ENCODE results near the gene NEK6. TPM values are rescaled to one million over a fixed set of nuclear protein-coding genes. Genes with fewer than 3 reads are reported as not detected.
A peak's percentile ranks its signal among the peaks of the same experiment; 100 is the strongest.

Gene NEK6
- 33.7 and 38.7 TPM in 2 replicates for polyA plus RNA-seq (2011; rRNA removed)
- 52.0 and 59.5 TPM in 2 replicates for polyA plus RNA-seq (2012; cell fraction: cytosol; rRNA removed)
- polyA plus RNA-seq (2012; cell fraction: nucleus; rRNA removed) = 64.3 and 69.2 TPM in 2 replicates
- polyA plus RNA-seq (2017; fragmentation: RNase III; extraction: RNeasy Plus Mini Kit Qiagen cat#74134 plus additional on column Dnase treatment) = 26.1 to 38.6 TPM (median 29.8 TPM) in 3 replicates
- 49.7 and 58.1 TPM in 2 replicates for polyA minus RNA-seq (2011; rRNA and poly(A)+ RNA removed)

DNA sequence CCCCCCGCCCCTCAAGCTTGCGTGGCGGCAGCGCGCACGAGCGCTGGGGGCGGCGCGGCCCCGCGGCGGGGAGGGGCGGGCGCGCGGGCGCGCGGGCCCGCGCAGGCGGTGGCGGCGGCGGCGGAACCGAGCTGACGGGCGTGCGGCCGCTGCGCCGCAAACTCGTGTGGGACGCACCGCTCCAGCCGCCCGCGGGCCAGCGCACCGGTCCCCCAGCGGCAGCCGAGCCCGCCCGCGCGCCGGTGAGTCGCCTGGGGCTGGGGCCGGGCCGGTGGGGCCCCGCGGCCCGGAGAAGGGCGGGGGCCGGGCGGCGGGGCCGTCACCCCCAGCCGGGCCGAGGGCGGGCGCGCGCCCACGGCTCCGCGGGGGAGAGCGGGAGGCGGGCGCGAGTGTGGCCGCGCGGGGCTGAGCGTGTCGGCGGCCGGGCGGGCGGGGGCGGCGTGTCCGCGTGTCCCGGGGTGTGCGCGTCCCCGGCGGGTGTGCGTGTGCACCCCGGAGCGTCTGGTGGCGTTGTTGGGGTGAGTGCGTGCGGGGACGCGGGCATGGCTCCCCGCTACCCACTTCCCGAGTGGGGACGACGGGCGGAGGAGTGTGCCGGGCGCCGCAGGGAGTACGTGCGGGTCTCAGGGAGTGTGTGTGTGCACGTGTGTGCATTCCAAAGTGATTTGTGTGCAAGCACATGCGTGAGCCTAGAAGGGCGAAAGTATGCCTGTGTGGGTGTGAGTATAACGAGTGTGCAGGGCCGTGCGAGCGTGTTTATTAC is at the start of gene NEK6:
Gene NEK6 (plus strand): TSS at position 106 of the 763 bp plus-strand sequence. CDS start 44,016 bp downstream, outside the sequence.
- 0% methylated on average over 11 of the region's 116 CpGs for WGBS (ENCODE audit: missing lambda C conversion rate)
- ATAC-seq = peak; percentile 10 to 27; a peak in 5 of 6 replicates
- POLR2A ChIA-PET = no interaction called here

DNA sequence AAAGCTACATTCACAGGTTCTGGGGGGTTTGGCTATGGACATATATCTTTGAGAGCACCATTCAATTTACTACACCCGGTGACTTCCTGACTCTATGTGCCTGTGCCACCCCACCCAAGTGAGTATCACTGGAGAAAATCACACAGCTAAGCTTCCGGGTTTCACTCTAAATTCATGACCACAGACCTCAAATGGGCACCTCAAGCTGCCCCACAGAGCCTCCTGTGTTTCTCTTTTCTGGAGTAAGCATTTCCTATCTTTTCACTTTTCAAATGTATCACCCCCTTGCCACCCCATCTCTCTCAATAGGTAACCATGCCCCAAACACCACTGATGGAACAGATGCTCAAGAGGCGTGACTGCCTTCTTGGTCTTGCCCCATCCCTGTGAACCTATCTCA is 49.2 kb upstream of the NEK6 start:
- Histone ChIP-seq H3K4me1 (no peaks in the 10 kb centered on the region), H3K4me2 (no peak overlapping the region), H3K27ac (no peak overlapping the region), H3K9me3 (no peaks in the 10 kb centered on the region), H3K4me3 (no peak overlapping the region)
- WGBS (ENCODE audit: missing lambda C conversion rate) = 92% methylated on average over 3 of the region's 3 CpGs
- FAIRE-seq (no peak), DNase-seq (ENCODE audit: low read depth in 1 of 2, low spot score in 1 of 2) (no peak), ATAC-seq (no peak)
- TF ChIP-seq, protein P1, sequence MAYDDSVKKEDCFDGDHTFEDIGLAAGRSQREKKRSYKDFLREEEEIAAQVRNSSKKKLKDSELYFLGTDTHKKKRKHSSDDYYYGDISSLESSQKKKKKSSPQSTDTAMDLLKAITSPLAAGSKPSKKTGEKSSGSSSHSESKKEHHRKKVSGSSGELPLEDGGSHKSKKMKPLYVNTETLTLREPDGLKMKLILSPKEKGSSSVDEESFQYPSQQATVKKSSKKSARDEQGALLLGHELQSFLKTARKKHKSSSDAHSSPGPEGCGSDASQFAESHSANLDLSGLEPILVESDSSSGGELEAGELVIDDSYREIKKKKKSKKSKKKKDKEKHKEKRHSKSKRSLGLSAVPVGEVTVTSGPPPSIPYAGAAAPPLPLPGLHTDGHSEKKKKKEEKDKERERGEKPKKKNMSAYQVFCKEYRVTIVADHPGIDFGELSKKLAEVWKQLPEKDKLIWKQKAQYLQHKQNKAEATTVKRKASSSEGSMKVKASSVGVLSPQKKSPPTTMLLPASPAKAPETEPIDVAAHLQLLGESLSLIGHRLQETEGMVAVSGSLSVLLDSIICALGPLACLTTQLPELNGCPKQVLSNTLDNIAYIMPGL (CRISPR knock-in tag; IDR thresholded peaks at IDR 0.05; ENCODE audit: borderline replicate concordance) = no peak
- no peak for TF ChIP-seq EHF (CRISPR knock-in tag; IDR thresholded peaks at IDR 0.05)
- no peak for TF ChIP-seq POLR2AphosphoS2 (conservative IDR thresholded peaks at IDR 0.05; ENCODE audit: low read length)
- TF ChIP-seq JUNB (IDR thresholded peaks at IDR 0.05) = no peak
- no peak for TF ChIP-seq TFCP2L1 (CRISPR knock-in tag; IDR thresholded peaks at IDR 0.05)
- TF ChIP-seq POLR2A (IDR thresholded peaks at IDR 0.05; ENCODE audit: low read length) = no peak
- TF ChIP-seq RAD21 (conservative IDR thresholded peaks at IDR 0.05 in 1 of 2, IDR thresholded peaks at IDR 0.05 in 1 of 2) = no peak
- no peak for TF ChIP-seq BHLHE40 (IDR thresholded peaks at IDR 0.05; ENCODE audit: low read depth, low read length)
- TF ChIP-seq, protein P2, sequence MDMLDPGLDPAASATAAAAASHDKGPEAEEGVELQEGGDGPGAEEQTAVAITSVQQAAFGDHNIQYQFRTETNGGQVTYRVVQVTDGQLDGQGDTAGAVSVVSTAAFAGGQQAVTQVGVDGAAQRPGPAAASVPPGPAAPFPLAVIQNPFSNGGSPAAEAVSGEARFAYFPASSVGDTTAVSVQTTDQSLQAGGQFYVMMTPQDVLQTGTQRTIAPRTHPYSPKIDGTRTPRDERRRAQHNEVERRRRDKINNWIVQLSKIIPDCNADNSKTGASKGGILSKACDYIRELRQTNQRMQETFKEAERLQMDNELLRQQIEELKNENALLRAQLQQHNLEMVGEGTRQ (IDR thresholded peaks at IDR 0.05) = no peak
- no peak for TF ChIP-seq CHD4 (IDR thresholded peaks at IDR 0.05; ENCODE audit: borderline replicate concordance)
- no peak for TF ChIP-seq HOXB5 (CRISPR knock-in tag; IDR thresholded peaks at IDR 0.05)
- no peak for TF ChIP-seq CHD2 (IDR thresholded peaks at IDR 0.05; ENCODE audit: low read length, partially characterized antibody)
- no peak for TF ChIP-seq ZFP36 (IDR thresholded peaks at IDR 0.05; ENCODE audit: borderline replicate concordance, partially characterized antibody)
- TF ChIP-seq, protein P3, sequence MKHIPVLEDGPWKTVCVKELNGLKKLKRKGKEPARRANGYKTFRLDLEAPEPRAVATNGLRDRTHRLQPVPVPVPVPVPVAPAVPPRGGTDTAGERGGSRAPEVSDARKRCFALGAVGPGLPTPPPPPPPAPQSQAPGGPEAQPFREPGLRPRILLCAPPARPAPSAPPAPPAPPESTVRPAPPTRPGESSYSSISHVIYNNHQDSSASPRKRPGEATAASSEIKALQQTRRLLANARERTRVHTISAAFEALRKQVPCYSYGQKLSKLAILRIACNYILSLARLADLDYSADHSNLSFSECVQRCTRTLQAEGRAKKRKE (CRISPR knock-in tag; IDR thresholded peaks at IDR 0.05; ENCODE audit: low read depth) = no peak
- TF ChIP-seq CBX2 (IDR thresholded peaks at IDR 0.05; ENCODE audit: borderline replicate concordance, low read depth) = no peak
- no peak for TF ChIP-seq NR3C1 (IDR thresholded peaks at IDR 0.05)
- ChIA-PET CTCF (interaction anchor here (1.4 kb wide), 1 partner anchor 82 kb away, joined by 4 read pairs; no protein-coding TSS in a partner anchor), POLR2A (no interaction called here)

More for the DNA sequence above, at the start of gene NEK6:
- peak within 1 kb of the TSS; percentile 84 to 100 for H3K27ac ChIP-seq
- TF ChIP-seq BHLHE40 (IDR thresholded peaks at IDR 0.05; ENCODE audit: low read depth, low read length) (0 out of 2 replicates have a peak, but pooled peaks have one; percentile 32), POLR2A (IDR thresholded peaks at IDR 0.05; ENCODE audit: low read length) (peak; percentile 35), RNF2 (IDR thresholded peaks at IDR 0.05; ENCODE audit: borderline replicate concordance, low read depth) (no peak), FOSB (CRISPR knock-in tag; IDR thresholded peaks at IDR 0.05) (no peak), RAD21 (conservative IDR thresholded peaks at IDR 0.05 in 1 of 2, IDR thresholded peaks at IDR 0.05 in 1 of 2) (no peak), NFE2L2 (conservative IDR thresholded peaks at IDR 0.05; ENCODE audit: low read length) (no peak), POLR2AphosphoS2 (conservative IDR thresholded peaks at IDR 0.05; ENCODE audit: low read length) (no peak), FOSL2 (IDR thresholded peaks at IDR 0.05) (no peak), FOSL2 (CRISPR knock-in tag; IDR thresholded peaks at IDR 0.05) (peak; percentile 27; the same call in 1 of the 2 replicates), CBX2 (IDR thresholded peaks at IDR 0.05; ENCODE audit: borderline replicate concordance, low read depth) (no peak)
- TF ChIP-seq, protein P3 (CRISPR knock-in tag; IDR thresholded peaks at IDR 0.05; ENCODE audit: low read depth) = no peak
- TF ChIP-seq, protein P4, sequence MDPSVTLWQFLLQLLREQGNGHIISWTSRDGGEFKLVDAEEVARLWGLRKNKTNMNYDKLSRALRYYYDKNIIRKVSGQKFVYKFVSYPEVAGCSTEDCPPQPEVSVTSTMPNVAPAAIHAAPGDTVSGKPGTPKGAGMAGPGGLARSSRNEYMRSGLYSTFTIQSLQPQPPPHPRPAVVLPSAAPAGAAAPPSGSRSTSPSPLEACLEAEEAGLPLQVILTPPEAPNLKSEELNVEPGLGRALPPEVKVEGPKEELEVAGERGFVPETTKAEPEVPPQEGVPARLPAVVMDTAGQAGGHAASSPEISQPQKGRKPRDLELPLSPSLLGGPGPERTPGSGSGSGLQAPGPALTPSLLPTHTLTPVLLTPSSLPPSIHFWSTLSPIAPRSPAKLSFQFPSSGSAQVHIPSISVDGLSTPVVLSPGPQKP (IDR thresholded peaks at IDR 0.05; ENCODE audit: low read depth, low read length) = no peak
- TF ChIP-seq, protein P5, sequence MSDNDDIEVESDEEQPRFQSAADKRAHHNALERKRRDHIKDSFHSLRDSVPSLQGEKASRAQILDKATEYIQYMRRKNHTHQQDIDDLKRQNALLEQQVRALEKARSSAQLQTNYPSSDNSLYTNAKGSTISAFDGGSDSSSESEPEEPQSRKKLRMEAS (IDR thresholded peaks at IDR 0.05) = peak; percentile 85
- H3K9me3 ChIP-seq = no peaks in the 10 kb centered on the region
- H3K4me3 ChIP-seq = peak within 1 kb of the TSS; percentile 79
- no peak for FAIRE-seq
- H3K4me1 ChIP-seq = peaks cover 48% of the 10 kb centered on the region
- H3K4me2 ChIP-seq = peak within 1 kb of the TSS; percentile 90
- DNase-seq (ENCODE audit: low read depth in 1 of 2, low spot score in 1 of 2) = no peak
- CTCF ChIA-PET = interaction anchor here (1.1 to 3.6 kb wide), 2 partner anchors 62 to 131 kb away, joined by 3 to 14 read pairs; no protein-coding TSS in a partner anchor
